GM19023 (cell line): ENCODE data around the gene GTF2H2.
"Not testable (repeated sequence)": the region's sequence is repeated elsewhere in the genome, so short reads cannot be mapped to it uniquely, and the experiment has no call there.

Experiments used
- ATAC-seq: cut with Tn5 transposase; IDR thresholded peaks from one replicate; pipeline ENCODE4 v1.9.1; 2021; ENCODE audit warnings: mild to moderate bottlenecking, moderate library complexity; ENCODE audit not compliant: unreplicated experiment

Gene GTF2H2

DNA sequence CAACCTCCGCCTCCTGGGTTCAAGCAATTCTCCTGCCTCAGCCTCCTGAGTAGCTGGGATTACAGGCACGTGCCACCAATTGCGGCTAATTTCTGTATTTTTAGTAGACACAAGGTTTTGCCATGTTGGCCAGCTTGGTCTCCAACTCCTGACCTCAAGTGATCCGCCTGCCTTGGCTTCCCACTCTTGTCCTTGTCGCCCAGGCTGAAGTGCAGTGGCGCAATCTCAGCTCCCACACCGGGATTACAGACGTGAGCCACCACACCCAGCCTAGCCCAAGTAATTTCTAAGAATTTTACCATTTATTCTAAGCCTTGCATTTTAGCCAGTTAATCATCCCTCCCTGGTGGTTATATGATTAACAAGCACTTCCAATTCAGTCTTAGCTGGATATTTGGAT lies 53.3 kb downstream of the GTF2H2 start:
- no peak for ATAC-seq

- no peak for ATAC-seq
These were observed 53.9 kb downstream of the GTF2H2 start for GRCh38 chr5:71013575-71013974.

GRCh38 chr5:71011194-71011792 lies 56.2 kb downstream of the GTF2H2 start:
- ATAC-seq: no peak

- not testable (repeated sequence) for ATAC-seq
These were observed 60.5 kb downstream of the GTF2H2 start for GRCh38 chr5:71006983-71007382.
